Endometrial microvascular endothelial cells (primary cell): ENCODE measurements around the gene ZFP69. TPM values are rescaled to one million over a fixed set of nuclear protein-coding genes. Genes with fewer than 3 reads are reported as not detected.

ENCODE experiments used
- in situ Hi-C: cut with HindIII; loops from 2 replicates; pipeline ENCODE4 v1.10.0; 2017; ENCODE audit warnings: low sequenced_read_pairs, low pct_unique_long_range_greater_than_20kb; ENCODE audit errors: inconsistent ontology term
- total RNA-seq: library from RNA; depleted of rRNA; stranded (reverse); fragments of >200 nt; gene quantifications from one replicate; pipeline ENCODE4 v1.2.3, GENCODE V29; 2015; ENCODE audit errors: inconsistent ontology term

ZFP69 gene
- total RNA-seq, result 1.9 TPM

DNA sequence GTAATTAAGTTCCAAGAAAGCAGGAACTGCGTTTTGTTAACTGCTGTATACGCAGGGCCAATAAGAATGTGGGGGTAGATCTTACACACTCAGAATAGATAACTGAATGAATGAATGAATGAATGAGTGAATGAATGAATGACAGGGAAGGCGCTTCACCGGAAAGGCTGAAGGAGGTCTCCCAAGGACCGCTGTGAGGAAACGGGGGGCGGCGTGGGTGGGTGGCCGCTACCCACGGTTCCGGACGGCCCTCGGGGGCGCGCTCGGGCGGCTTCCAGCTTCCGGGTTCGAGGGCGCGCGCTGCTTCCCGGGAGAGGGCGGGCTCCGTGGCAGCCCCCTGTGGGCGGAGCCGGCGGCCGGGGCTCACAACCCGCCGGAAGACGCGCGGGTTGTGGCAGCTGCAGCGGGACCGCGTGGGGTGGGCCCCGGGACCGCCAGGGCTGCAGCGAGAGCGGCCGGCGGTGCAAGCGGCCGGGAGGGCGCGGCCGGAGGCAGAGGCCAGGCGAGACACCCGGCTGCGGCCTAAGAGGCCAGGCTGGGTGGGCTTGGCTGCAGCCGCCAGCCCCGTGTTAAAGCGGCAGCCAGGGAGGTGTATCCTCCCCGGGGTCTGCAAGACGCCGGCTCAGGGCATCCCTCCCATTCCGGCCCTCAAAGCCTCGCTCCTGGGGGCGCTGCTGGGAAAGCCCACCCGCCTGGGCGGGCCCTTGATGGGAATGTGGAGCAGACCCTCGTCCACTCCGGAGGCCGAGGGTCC, at the start of gene ZFP69:
Gene ZFP69 (plus strand): TSS at position 367 of the 754 bp plus-strand sequence. CDS start 2,072 bp downstream, outside the sequence.
- in situ Hi-C loops, result no loop called here

DNA sequence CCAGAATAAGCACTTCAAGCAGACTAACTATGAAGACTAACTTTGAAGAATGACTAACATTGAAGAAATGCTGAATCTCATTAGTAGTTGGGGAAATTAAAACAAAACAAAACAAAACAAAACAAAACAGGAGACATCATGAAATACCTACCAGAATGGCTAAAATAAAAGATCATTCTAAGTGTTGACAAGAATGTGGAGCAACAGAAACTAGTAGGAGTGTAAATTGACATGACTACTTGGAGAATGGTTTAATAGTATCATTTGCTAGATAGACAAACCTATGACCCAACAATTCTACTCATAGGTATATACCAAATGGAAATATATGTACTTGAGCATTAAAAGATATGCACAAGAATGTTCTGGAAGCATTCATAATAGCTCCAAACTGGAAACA, 45.7 kb upstream of the ZFP69 start:
- in situ Hi-C loops, result no loop called here

DNA sequence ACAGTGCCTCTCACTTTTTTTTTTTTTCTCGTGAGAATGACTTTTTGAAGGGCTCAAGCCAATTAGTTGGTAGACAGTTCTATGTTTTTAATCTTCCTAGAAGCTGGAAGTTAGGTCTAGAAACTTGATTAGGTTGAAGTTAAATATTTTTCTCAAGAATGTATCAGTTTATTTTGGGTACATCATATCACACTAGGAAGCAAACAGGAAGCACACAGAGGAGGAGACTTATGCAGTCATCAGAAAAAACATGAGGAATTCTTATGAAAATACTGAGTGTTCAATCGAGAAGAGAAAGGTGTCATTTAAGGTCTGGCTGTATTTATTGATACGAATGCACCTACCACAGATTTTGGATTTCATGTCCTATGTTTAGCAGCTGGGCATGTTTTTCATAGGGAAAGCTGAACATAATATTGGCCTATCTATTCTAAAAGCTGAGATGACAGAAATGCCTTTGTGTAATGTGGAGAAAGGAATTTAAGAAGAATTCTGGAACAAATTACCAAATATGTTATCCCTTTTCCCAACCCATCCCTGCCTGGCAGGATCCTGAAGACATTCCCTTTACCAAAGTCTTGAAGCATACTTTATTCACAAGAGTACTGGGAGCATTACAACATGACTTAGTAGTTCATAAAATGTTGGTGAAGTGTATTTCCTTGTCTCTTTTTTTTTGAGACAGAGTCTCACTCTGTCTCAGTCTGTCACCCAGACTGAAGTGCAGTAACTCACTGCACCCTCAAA, 44.3 kb upstream of the ZFP69 start:
- in situ Hi-C loops, result no loop called here

DNA sequence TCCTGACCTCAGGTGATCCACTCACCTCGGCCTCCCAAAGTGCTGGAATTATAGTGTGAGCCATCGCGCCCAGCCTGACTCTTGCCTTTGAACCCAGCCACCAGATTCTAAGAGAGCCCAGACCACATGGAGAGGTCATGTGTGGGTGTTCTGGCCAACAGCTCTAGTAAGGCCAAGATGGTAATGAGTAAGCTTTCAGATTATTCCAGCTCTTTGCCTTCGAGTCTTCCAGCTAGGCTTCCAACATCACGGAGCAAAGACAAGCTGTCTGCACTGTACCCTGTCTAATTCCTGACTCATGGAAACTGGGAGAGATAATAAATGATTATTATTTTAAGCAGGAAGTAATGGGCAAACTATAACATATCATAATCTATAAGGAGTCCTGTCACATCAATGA, 41.6 kb upstream of the ZFP69 start:
- in situ Hi-C loops, result no loop called here

DNA sequence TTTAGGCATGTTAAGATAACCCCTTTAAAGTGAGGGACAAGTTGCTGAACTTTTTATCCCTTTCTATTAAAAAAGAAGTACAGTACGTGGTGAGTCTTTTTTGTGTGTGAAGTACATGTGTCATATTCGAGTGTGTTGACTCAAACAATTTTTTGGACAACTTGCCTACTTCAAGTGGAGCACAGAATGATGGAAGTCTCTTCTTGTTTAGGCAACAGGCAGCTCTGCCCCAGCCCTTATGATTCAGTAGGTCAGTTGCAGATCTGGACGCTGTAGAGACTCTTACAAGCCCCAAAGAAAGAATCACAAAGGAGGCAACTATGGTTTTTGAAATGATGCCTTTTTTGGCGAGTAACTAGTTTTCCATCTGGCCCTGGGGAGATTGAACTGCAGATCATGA, 41.2 kb upstream of the ZFP69 start:
- in situ Hi-C loops, result no loop called here

DNA sequence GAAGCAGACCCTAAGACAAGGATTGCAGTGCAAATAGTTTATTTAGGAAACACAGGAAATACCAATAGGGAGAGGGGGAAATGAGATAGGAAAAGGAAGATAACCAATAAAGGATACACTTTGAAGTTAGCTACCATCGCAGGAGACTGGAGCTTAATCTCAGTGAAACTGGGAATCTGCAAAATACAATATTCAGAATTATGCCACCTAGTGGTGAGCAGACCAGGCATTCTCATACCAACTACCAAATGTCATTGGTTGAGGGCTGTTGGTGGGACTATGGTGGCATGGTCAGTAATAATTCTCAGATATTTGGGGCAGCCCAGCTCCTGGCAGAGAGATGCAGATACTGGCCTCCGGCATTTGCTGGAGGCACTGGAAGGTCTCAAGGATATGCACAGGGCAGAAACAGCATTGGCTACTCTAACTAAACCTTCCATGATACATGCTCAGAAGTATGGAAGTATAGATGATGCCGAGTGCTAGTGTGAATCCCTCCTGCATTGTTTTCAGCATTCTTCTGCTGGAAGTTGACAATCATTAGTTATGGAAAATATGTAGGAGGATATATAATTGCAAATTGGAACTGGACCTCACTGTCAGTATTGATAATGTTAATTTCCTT, 38.6 kb upstream of the ZFP69 start:
- in situ Hi-C loops, result no loop called here

DNA sequence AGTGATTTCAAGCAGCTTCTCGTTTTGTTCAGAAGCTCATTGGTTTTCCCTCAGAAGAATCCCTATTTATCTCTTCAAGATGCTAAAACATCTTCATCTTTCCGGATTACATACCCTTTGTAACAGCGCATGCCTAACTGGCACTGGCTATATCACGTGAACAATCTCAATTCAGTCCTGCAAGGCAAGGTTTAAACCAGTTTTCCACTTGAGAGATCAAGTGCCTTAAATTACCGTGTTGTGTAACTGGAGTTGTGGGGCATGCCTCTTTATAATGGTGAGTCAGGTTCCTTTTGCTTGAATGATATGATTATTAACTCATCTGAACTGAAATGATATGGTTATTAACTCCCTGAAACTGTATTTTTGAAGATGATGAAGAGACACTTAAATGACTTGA, 37.8 kb upstream of the ZFP69 start:
- in situ Hi-C loops, result no loop called here

DNA sequence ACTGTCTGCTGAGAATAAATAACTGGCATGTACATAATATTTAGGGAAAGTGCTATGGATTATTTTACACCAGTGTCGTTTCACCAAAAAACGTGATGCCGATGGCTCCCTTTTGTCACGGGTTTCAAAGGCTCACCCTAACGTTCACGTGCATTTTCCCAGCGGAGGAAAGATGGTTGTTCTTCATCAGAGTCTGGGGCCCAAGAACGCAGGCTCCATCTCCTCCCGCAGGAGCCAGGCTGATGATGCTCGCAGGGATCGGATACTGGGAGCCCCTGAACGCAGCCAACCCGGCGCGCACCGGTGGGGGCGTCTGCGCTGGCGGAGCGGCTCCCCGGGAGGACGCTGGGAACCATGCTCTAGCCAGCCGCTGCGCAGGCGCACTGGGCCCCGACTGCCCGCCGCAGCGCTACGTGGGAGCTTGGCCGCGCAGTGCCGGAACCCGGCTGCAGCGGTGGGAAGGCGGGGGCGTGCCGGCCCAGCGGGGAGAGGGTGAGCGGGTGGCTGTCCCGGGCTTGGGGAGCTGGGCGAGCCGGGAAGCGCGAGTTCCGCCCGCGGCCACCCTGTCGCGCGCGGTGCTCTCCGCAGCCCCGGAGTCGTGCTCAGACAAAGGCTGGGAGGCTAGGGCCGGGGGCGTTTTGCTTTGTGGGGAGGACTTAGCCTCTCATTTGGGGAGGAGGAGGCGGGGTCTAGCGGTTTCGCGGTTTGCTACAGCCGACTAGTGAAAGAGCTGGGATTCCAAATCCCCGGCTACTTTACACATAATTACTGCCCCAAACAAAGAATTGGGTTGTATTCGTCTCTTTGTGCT, 27.2 kb upstream of the ZFP69 start, which contains the start of gene ZFP69B:
Gene ZFP69B (plus strand): TSS at position 793 of the 811 bp plus-strand sequence. CDS start 486 bp downstream, outside the sequence.
- in situ Hi-C loops, result no loop called here

DNA sequence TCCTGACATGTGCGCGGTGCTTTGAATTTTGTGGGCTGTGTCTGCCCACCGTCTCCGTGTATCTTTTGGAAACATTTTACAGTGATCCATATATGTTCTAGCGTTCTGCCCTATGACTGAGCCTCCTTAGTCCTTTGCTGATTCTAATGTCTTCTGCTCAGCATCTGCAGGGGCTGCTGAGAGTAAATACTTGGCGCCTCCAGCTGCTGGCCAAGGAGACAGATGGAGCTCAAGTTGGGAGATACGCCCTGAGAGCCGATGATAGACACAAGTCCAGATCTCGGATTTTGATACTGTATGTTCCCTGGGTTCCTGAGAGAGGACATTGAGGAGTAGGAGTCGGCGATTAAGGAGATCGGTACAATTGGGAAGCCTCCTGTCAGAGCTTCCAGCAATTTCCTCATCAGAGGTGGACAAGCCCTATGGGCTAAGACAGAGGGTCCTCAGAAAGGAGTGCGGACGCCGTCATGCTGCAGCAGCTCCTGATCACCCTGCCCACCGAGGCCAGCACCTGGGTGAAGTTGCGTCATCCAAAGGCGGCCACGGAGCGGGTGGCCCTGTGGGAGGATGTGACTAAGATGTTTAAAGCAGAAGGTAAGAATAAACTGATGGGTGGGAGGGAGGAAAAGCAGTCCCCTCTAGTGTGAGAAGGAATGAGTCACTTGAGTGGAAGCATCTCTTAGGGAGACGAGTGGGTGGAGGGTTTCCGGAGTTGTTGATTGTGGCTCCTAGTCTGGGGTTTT, 26.4 kb upstream of the ZFP69 start:
- in situ Hi-C loops, result no loop called here

DNA sequence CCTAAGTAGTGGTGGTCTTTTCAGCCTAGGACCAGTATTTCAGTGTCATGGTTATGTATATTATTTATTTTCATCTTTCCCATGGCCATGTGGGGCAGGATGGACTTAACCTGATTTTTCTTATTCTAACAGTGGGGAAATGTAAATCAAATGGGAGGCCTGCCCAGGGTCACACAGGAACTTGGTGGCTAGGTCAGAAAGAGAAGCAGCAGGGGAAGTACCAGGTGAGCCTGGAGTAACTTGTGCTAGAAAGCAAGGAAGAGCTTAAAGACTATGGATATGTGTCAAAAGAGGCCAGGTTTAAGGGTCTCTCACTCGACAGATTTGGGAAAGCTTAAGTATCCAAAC, 25.9 kb upstream of the ZFP69 start:
- in situ Hi-C loops, result no loop called here

DNA sequence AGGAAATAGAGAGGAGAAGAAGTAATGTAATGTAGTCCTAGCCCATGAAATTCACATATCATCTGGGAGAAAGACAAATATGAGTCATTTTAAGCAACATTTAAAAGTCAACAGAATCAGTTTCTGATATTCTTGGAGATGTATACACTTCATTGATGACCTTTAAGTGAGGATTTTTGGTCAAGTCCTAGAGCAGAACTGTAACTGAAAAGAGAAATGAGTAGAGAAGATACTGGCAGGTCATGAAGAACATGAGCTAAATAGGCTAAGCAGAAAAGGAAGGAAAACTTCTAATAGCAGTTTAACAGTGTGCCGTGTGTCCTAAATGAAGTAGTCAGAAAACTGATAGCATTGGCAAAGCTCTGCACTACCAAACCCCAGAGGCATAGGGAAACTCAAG, 22.2 kb upstream of the ZFP69 start:
- in situ Hi-C loops, result no loop called here

DNA sequence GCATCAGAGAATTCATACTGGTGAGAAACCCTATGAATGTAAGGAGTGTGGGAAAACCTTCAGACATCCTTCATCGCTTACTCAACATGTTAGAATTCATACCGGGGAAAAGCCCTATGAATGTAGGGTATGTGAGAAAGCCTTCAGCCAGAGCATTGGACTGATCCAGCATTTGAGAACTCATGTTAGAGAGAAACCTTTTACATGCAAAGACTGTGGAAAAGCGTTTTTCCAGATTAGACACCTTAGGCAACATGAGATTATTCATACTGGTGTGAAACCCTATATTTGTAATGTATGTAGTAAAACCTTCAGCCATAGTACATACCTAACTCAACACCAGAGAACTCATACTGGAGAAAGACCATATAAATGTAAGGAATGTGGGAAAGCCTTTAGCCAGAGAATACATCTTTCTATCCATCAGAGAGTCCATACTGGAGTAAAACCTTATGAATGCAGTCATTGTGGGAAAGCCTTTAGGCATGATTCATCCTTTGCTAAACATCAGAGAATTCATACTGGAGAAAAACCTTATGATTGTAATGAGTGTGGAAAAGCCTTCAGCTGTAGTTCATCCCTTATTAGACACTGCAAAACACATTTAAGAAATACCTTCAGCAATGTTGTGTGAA, 14.0 kb upstream of the ZFP69 start:
- in situ Hi-C loops, result no loop called here

DNA sequence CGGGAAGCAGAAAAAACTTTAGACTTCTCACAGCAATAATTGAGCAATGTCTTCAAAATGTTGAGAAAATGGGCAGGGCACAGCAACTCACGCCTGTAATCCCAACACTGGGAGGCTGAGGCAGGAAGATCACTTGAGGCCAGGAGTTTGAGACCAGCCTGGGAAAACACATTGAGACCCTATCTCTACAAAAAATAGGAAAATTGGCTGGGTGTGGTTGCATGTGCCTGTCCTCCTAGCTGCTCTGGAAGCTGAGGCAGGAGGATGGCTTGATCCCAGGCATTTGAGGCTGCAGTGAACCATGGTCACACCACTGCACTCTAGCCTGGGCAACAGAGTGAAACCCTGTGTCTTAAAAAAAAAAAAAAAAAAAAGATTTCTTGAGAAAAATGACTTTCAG, 7.8 kb upstream of the ZFP69 start:
- in situ Hi-C loops, result no loop called here

DNA sequence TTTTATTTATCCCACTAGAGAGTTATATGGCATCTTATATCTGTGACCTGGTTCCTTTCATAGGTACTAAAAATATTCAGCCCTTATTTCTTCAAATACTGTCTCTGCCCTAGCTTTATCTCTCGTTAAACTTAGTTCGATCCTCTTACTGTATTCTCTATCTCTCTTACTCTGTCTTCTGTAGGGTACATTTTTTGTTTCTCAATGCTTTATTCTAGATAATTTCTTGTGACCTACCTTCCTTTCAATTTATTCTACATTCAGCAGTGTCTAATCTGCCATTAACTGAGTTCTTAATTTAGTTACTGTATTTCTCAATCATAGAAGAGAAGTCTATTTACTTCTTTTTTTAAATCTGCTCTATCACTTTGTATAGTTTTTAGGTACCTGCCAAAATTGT, 1.8 kb upstream of the ZFP69 start:
- in situ Hi-C loops, result no loop called here

DNA sequence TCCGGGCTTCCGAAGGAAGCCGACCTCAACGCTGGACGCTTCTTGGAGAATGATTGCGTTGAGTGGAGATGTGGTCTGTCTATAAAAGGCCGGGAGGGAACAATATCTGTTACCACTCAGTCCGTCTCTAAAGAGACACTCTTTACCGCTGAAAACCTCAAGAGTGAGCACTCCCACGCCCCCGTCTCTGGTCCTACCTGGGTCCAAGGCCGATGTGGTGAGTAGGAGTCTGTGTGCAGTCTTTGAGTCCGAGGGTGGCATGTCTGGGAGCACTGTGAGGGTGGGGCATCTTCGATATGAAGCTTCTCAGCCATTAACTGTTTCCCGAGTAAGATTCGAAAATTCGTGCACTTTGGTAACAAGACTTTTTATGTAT, 576 bp downstream of the ZFP69 start:
- in situ Hi-C loops, result no loop called here

DNA sequence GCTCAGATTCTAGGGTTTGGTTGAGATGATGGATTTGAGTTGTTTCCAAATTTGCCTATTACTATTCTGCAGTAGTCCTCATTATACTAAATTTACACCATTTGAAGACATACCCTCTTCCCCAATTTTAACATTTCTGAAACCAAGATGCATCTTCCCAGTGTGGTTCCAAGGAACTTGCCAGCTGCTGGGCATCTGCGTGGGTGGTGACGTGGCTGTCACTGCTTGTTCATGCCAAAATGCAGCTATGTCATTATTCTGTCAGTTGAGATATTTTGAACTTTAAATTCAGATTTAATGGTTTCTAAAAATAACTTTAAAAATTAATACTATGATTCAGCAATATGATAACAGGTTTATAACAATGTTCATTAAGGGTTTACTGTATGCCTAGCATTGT, 1.2 kb downstream of the ZFP69 start:
- in situ Hi-C loops, result no loop called here

DNA sequence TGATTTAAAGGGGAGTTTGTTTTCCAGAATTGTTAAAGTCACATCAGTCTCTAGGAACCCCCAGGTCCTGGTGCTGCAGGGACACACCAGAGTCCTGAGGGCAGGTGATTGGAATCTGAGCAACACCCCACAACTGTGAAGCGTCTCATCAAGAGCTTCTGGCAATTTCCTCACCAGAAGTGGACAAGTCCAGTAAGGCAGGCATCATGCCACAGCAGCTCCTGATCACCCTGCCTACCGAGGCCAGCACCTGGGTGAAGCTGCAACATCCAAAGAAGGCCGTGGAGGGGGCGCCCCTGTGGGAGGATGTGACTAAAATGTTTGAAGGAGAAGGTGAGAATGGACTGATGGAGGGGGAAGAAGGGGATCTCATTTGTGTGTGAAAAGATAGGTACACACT, 2.1 kb downstream of the ZFP69 start:
- in situ Hi-C loops, result no loop called here

DNA sequence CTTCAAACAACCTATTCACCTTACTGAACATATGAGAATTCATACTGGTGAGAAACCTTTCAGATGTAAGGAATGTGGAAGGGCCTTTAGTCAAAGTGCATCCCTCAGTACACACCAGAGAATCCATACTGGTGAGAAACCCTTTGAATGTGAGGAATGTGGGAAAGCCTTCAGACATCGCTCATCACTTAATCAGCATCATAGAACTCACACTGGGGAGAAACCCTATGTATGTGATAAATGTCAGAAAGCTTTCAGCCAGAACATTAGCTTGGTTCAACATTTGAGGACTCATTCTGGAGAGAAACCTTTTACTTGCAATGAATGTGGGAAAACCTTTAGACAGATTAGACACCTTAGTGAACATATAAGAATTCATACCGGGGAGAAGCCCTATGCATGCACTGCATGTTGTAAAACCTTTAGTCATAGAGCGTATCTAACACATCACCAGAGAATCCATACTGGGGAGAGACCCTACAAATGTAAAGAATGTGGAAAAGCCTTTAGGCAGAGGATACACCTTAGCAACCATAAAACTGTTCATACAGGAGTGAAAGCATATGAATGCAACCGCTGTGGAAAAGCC, 18.3 kb downstream of the ZFP69 start:
- in situ Hi-C loops, result no loop called here
